HG03159 (cell line): ENCODE measurements around the gene NRCAM.
"Not testable (repeated sequence)": the region's sequence is repeated elsewhere in the genome, so short reads cannot be mapped to it uniquely, and the experiment has no call there.

Experiments
- ATAC-seq: cut with Tn5 transposase; IDR thresholded peaks from one replicate; pipeline ENCODE4 v1.9.1; 2021; ENCODE audit warnings: mild to moderate bottlenecking, moderate library complexity; ENCODE audit not compliant: unreplicated experiment

Gene NRCAM

DNA sequence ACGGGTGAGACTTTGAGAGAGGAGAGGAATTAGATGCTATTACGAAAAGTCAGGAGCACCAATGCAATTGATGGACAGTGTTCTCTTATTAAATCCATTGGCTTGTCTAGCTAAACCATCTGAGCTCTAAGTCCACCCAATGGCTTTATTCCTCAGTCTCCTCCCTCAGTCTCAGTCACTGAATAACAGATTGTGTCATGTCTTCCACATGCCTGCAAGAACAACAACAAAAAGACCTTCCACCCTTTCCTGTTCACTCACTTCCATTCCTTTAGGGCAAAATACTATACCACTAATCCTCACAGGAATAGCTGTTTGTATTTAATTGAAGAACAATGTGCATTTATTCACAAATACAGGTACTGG lies 171.2 kb downstream of the NRCAM start:
- ATAC-seq: no peak

GRCh38 chr7:108284349-108285002 lies 171.8 kb downstream of the NRCAM start:
- peak; percentile 61 for ATAC-seq

- ATAC-seq: no peak
Observed at GRCh38 chr7:108283252-108283651, 173.0 kb downstream of the NRCAM start.

DNA sequence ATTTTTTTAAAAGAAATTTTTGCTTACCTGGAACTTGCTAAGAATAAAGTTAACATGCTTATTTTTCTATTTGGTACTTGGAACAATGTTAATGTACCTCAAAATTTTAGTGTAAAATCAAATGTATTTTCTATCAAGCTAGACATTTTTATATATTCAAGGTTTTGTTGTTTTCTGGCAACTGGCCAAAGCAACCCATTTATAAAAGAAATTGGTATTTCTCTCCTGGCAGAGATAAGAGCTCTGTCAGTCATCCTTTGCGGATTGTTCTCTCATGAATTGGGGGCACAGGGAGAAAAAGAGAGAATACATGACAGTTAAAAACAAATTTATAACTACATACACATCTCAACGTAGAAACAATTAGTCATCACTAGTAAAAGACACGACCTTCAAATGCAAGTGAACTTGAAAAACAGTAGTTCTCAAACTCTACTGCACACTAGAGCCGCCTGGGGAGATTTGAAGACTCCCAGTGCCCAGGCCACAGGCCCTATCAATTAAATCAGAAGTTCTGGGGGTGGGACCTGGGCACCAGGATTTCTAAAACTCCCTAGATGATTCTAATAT lies 173.7 kb downstream of the NRCAM start:
- no peak for ATAC-seq

- no peak for ATAC-seq
Observed at GRCh38 chr7:108280136-108280535, 176.1 kb downstream of the NRCAM start.

- ATAC-seq: no peak
Observed at GRCh38 chr7:108278776-108279175, 177.5 kb downstream of the NRCAM start.

GRCh38 chr7:108278281-108278680 lies 178.0 kb downstream of the NRCAM start:
- no peak for ATAC-seq

- ATAC-seq: not testable (repeated sequence)
Observed at GRCh38 chr7:108274447-108274846, 181.8 kb downstream of the NRCAM start.

DNA sequence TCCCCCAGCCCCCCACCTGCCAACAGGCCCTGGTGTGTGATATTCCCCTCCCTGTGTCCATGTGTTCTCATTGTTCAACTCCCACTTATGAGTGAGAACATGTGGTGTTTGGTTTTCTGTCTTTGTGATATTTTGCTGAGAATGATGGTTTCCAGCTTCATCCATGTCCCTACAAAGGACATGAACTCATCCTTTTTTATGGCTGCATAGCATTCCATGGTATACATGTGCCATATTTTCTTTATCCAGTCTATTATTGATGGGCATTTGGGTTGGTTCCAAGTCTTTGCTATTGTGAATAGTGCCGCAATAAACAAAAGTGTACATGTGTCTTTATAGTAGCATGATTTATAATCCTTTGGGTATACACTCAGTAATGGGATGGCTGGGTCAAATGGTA lies 183.3 kb downstream of the NRCAM start:
- ATAC-seq: not testable (repeated sequence)

DNA sequence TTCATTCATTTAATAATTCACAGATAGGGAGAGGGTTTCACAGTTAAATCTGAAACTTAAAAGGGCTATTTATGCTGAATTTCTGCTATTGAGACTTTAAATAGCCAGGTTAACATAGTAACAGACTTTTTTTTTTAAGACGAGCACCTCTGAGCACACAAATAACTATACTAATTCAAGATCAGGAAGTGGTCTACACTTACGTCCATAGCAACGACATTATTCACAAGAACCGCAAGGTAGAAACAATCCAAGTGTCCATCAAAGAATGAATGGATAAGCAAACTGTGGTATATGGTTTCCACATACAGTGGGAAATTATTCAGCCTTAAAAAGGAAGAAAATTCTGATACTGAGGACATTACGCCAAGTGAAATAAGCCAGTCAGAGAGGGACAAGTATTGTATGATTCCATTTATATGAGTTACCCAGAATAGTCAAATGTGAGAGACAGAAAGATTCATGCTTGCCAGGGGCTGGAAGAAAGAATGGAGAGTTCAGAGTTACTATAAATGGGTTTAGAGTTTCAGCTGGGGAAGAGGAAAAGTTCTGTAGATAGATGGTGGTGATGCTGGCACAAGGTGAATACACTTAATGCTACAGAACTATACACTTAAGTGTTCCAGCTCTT lies 185.7 kb downstream of the NRCAM start:
- ATAC-seq: peak; percentile 94

- no peak for ATAC-seq
Observed at GRCh38 chr7:108268200-108268820, 187.9 kb downstream of the NRCAM start.

GRCh38 chr7:108267615-108268014 lies 188.6 kb downstream of the NRCAM start:
- ATAC-seq: no peak

DNA sequence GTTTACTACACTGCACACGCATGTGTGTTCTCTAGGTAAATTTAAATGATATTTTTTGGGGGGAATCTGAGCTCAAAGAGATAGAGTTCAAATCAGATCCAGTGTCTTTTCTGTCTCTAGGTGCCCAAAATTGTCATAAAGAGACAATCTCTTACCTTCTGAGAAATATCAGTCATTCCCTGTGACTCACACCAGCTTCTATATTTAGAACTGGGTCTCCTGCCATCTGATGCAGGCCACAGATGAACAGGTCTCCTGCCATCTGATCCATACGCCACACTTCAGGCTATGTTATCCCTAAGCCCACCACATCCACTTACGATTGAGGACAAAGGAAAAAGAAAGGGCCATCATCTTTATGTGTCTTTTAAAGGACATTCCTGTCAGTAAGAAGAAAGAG lies 189.7 kb downstream of the NRCAM start:
- ATAC-seq: no peak

GRCh38 chr7:108266035-108266434 lies 190.2 kb downstream of the NRCAM start:
- ATAC-seq: no peak

DNA sequence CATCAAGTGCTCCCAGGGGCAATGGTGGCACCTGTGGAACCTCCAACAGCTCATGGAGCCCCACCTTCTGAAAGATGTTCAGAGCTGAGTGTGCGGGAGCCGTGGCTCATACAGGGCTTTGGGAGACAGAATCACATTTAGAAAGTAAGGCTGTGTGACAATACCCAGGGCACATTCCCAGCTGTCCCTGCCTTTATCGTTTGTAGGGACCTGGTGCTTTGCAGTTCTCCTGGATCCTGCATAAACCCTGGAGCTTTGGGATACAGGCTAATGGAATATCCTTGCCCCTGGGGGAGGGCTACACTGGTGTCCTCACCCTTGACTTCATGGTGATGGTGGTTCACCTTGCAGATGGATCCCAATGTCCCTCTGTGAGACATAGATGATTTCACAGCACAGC lies 191.2 kb downstream of the NRCAM start:
- ATAC-seq: no peak

- peak; percentile 59 for ATAC-seq
Observed at GRCh38 chr7:108263425-108263824, 192.8 kb downstream of the NRCAM start.

GRCh38 chr7:108261560-108262255 lies 194.5 kb downstream of the NRCAM start:
- ATAC-seq: no peak

- not testable (repeated sequence) for ATAC-seq
Observed at GRCh38 chr7:108259447-108259846, 196.8 kb downstream of the NRCAM start.

- no peak for ATAC-seq
Observed at GRCh38 chr7:108257954-108258353, 198.3 kb downstream of the NRCAM start.

- no peak for ATAC-seq
Observed at GRCh38 chr7:108254259-108254658, 202.0 kb downstream of the NRCAM start.

GRCh38 chr7:108253275-108254044 lies 202.8 kb downstream of the NRCAM start:
- no peak for ATAC-seq
